ENCODE results near the gene NCDN.

Gene NCDN

DNA sequence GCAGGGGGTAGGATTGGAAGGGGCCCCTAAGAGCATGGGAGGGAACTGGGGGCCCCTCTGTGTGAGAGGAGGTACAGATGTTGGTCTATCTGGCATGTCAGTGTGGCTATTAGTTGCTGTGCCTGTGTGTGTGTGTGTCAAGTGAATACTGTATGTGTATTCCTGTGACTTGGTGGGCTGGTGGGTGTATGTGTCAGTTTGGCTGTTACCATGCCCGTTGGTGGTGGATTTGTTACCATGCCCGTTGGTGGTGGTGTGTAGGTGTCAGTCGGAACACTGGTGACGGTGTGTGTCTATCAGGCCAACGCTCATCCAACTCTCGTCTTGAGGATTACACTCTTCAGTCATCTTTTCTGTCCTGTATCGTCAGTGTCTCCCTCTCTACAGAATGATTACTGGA, 38.1 kb downstream of the NCDN start:
- Histone ChIP-seq H2AK5ac (ENCODE audit: low read length, severe bottlenecking) (no peak overlapping the region), H3K79me1 (replicated peaks; ENCODE audit: low read length, poor library complexity, severe bottlenecking) (peaks cover 7% of the 10 kb centered on the region), H3K4me2 (ENCODE audit: low read length, poor library complexity, severe bottlenecking) (no peak overlapping the region), H3K36me3 (ENCODE audit: control insufficient read depth in 1 of 2, insufficient read depth in 2 of 2, low read depth in 1 of 2, low read length in 2 of 2) (peaks cover 31 to 38% of the 10 kb centered on the region in 2 experiments), H3K4ac (ENCODE audit: low read depth in 1 of 2, low read length in 2 of 2) (no peak overlapping the region), H3K9me3 (ENCODE audit: control insufficient read depth, low read length) (no peaks in the 10 kb centered on the region), H3K4me1 (ENCODE audit: control insufficient read depth, insufficient read depth, low read depth, low read length) (no peaks in the 10 kb centered on the region), H2BK15ac (ENCODE audit: low read depth, poor library complexity, severe bottlenecking) (no peak overlapping the region), H3K9ac (ENCODE audit: low read length) (no peak overlapping the region), H3K27me3 (ENCODE audit: control insufficient read depth in 1 of 2, insufficient read depth in 1 of 2, low read length in 2 of 2) (no peaks in the 10 kb centered on the region), H2BK5ac (ENCODE audit: low read depth, low read length, poor library complexity, severe bottlenecking) (no peak overlapping the region), H2AFZ (ENCODE audit: low read depth, low read length) (no peak overlapping the region), H3K23ac (ENCODE audit: low read length in 2 of 2) (no peak overlapping the region), H2BK120ac (ENCODE audit: low read depth, low read length) (no peak overlapping the region), H3K4me3 (ENCODE audit: insufficient read depth in 1 of 2, low read depth in 1 of 2, low read length in 2 of 2) (no peak overlapping the region), H4K8ac (ENCODE audit: low read length) (no peak overlapping the region), H3K14ac (ENCODE audit: low read length in 2 of 2) (no peak overlapping the region), H4K91ac (ENCODE audit: low read length) (no peak overlapping the region), H3K18ac (ENCODE audit: low read depth in 1 of 2, low read length in 2 of 2) (no peak overlapping the region), H3K27ac (ENCODE audit: low read length, poor library complexity, severe bottlenecking) (no peak overlapping the region), H2BK12ac (ENCODE audit: low read length in 2 of 2) (no peak overlapping the region)
- 98% methylated on average over 7 of the region's 7 CpGs for WGBS
- DNase-seq = no peak

DNA sequence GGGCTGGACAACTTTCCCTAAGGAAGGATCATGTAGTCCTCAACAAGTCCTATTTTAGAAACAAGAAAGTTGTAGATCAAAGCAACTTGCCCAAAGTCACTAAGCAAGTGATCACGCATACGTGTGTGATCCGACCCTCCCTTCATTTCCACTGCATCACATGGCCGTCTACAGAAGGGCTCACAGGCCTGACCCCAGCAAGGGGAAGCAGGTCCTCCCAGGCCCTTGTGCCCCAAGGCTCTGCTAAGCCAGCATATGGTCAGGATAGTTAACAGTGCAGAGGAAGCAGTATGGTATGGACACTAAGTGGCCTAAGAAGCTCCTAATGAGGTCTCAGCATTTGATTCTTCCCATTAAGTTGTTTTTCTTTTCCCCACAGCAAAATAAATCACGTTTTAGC, 40.3 kb downstream of the NCDN start:
- no peak overlapping the region for H2AFZ ChIP-seq (ENCODE audit: low read depth, low read length)
- H3K9me3 ChIP-seq (ENCODE audit: control insufficient read depth, low read length) = no peaks in the 10 kb centered on the region
- H4K91ac ChIP-seq (ENCODE audit: low read length) = no peak overlapping the region
- no peak overlapping the region for H3K4me3 ChIP-seq (ENCODE audit: insufficient read depth in 1 of 2, low read depth in 1 of 2, low read length in 2 of 2)
- H4K8ac ChIP-seq (ENCODE audit: low read length) = no peak overlapping the region
- no peak overlapping the region for H3K4ac ChIP-seq (ENCODE audit: low read depth in 1 of 2, low read length in 2 of 2)
- no peak overlapping the region for H2BK5ac ChIP-seq (ENCODE audit: low read depth, low read length, poor library complexity, severe bottlenecking)
- H2BK15ac ChIP-seq (ENCODE audit: low read depth, poor library complexity, severe bottlenecking) = no peak overlapping the region
- H2BK120ac ChIP-seq (ENCODE audit: low read depth, low read length) = no peak overlapping the region
- H3K27ac ChIP-seq (ENCODE audit: low read length, poor library complexity, severe bottlenecking) = no peak overlapping the region
- no peak overlapping the region for H2BK12ac ChIP-seq (ENCODE audit: low read length in 2 of 2)
- H3K23ac ChIP-seq (ENCODE audit: low read length in 2 of 2) = no peak overlapping the region
- no peak for DNase-seq
- 97% methylated on average over 5 of the region's 5 CpGs for WGBS
- no peaks in the 10 kb centered on the region for H3K27me3 ChIP-seq (ENCODE audit: control insufficient read depth in 1 of 2, insufficient read depth in 1 of 2, low read length in 2 of 2)
- no peaks in the 10 kb centered on the region for H3K4me1 ChIP-seq (ENCODE audit: control insufficient read depth, insufficient read depth, low read depth, low read length)
- no peak overlapping the region for H3K4me2 ChIP-seq (ENCODE audit: low read length, poor library complexity, severe bottlenecking)
- H2AK5ac ChIP-seq (ENCODE audit: low read length, severe bottlenecking) = no peak overlapping the region
- peaks cover 11% of the 10 kb centered on the region for H3K79me1 ChIP-seq (replicated peaks; ENCODE audit: low read length, poor library complexity, severe bottlenecking)
- no peak overlapping the region for H3K14ac ChIP-seq (ENCODE audit: low read length in 2 of 2)
- peaks cover 35 to 52% of the 10 kb centered on the region in 2 experiments for H3K36me3 ChIP-seq (ENCODE audit: control insufficient read depth in 1 of 2, insufficient read depth in 2 of 2, low read depth in 1 of 2, low read length in 2 of 2)
- no peak overlapping the region for H3K9ac ChIP-seq (ENCODE audit: low read length)
- no peak overlapping the region for H3K18ac ChIP-seq (ENCODE audit: low read depth in 1 of 2, low read length in 2 of 2)

DNA sequence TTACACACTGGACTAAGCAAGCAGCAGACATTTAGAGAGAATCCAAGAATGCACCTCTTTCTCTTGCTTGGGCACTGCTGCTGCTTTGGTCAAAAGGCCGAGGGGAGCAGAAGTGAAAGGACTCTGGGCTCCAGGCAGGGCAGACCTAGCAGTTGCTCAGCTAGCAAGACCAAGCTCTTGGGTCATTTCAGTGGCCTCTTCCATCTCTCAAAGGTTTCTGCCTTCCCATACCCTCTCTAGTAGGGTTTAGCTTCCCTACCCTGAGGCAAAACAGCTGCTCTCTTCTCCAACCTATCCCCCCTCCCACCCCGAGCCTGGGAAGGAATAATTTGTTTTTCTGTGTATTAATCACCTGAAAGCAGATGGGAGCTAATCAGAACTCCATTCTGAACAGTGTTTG, 41.3 kb downstream of the NCDN start:
- no peaks in the 10 kb centered on the region for H3K4me1 ChIP-seq (ENCODE audit: control insufficient read depth, insufficient read depth, low read depth, low read length)
- H3K9me3 ChIP-seq (ENCODE audit: control insufficient read depth, low read length) = no peaks in the 10 kb centered on the region
- H3K36me3 ChIP-seq (ENCODE audit: control insufficient read depth in 1 of 2, insufficient read depth in 2 of 2, low read depth in 1 of 2, low read length in 2 of 2) = peaks cover 40 to 62% of the 10 kb centered on the region in 2 experiments
- H4K8ac ChIP-seq (ENCODE audit: low read length) = no peak overlapping the region
- no peak overlapping the region for H3K18ac ChIP-seq (ENCODE audit: low read depth in 1 of 2, low read length in 2 of 2)
- no peak overlapping the region for H3K4me3 ChIP-seq (ENCODE audit: insufficient read depth in 1 of 2, low read depth in 1 of 2, low read length in 2 of 2)
- no peak overlapping the region for H2BK12ac ChIP-seq (ENCODE audit: low read length in 2 of 2)
- no peak overlapping the region for H4K91ac ChIP-seq (ENCODE audit: low read length)
- H3K27ac ChIP-seq (ENCODE audit: low read length, poor library complexity, severe bottlenecking) = no peak overlapping the region
- WGBS = 100% methylated on average over 1 of the region's 2 CpGs
- no peak for DNase-seq
- no peak overlapping the region for H3K14ac ChIP-seq (ENCODE audit: low read length in 2 of 2)
- H2BK15ac ChIP-seq (ENCODE audit: low read depth, poor library complexity, severe bottlenecking) = no peak overlapping the region
- H3K79me1 ChIP-seq (replicated peaks; ENCODE audit: low read length, poor library complexity, severe bottlenecking) = peaks cover 17% of the 10 kb centered on the region
- no peak overlapping the region for H2BK120ac ChIP-seq (ENCODE audit: low read depth, low read length)
- no peak overlapping the region for H2AK5ac ChIP-seq (ENCODE audit: low read length, severe bottlenecking)
- no peak overlapping the region for H3K4me2 ChIP-seq (ENCODE audit: low read length, poor library complexity, severe bottlenecking)
- no peak overlapping the region for H3K23ac ChIP-seq (ENCODE audit: low read length in 2 of 2)
- no peak overlapping the region for H2BK5ac ChIP-seq (ENCODE audit: low read depth, low read length, poor library complexity, severe bottlenecking)
- H3K4ac ChIP-seq (ENCODE audit: low read depth in 1 of 2, low read length in 2 of 2) = no peak overlapping the region
- no peaks in the 10 kb centered on the region for H3K27me3 ChIP-seq (ENCODE audit: control insufficient read depth in 1 of 2, insufficient read depth in 1 of 2, low read length in 2 of 2)
- H2AFZ ChIP-seq (ENCODE audit: low read depth, low read length) = no peak overlapping the region
- no peak overlapping the region for H3K9ac ChIP-seq (ENCODE audit: low read length)

DNA sequence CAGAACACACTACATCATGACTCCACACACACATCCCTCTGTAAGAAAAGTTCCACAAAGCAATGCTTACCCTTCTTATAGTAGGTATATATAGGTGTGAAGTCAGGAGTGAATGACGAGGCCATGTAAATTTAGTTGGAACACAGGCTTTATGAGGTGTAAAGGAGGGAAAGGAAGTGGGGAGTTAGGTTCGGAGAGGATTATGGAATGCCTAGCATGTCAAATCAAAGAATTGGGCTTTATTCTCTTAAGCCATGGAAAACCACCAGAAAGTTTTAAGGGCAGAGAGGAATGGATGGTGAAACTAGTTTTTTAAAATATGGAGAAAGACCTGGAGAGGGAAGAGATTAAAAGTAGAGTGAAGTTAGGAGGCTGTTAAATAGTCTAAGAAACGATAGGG, 41.8 kb downstream of the NCDN start:
- no peaks in the 10 kb centered on the region for H3K9me3 ChIP-seq (ENCODE audit: control insufficient read depth, low read length)
- no peak overlapping the region for H3K27ac ChIP-seq (ENCODE audit: low read length, poor library complexity, severe bottlenecking)
- H2AK5ac ChIP-seq (ENCODE audit: low read length, severe bottlenecking) = no peak overlapping the region
- H3K14ac ChIP-seq (ENCODE audit: low read length in 2 of 2) = no peak overlapping the region
- no peak overlapping the region for H3K4me2 ChIP-seq (ENCODE audit: low read length, poor library complexity, severe bottlenecking)
- no peaks in the 10 kb centered on the region for H3K27me3 ChIP-seq (ENCODE audit: control insufficient read depth in 1 of 2, insufficient read depth in 1 of 2, low read length in 2 of 2)
- no peak overlapping the region for H2BK120ac ChIP-seq (ENCODE audit: low read depth, low read length)
- no peak overlapping the region for H3K4ac ChIP-seq (ENCODE audit: low read depth in 1 of 2, low read length in 2 of 2)
- no peak overlapping the region for H3K18ac ChIP-seq (ENCODE audit: low read depth in 1 of 2, low read length in 2 of 2)
- 92% methylated on average over 3 of the region's 3 CpGs for WGBS
- H2AFZ ChIP-seq (ENCODE audit: low read depth, low read length) = no peak overlapping the region
- no peaks in the 10 kb centered on the region for H3K4me1 ChIP-seq (ENCODE audit: control insufficient read depth, insufficient read depth, low read depth, low read length)
- H3K9ac ChIP-seq (ENCODE audit: low read length) = no peak overlapping the region
- H3K4me3 ChIP-seq (ENCODE audit: insufficient read depth in 1 of 2, low read depth in 1 of 2, low read length in 2 of 2) = no peak overlapping the region
- no peak overlapping the region for H3K23ac ChIP-seq (ENCODE audit: low read length in 2 of 2)
- DNase-seq = no peak
- H4K8ac ChIP-seq (ENCODE audit: low read length) = no peak overlapping the region
- no peak overlapping the region for H4K91ac ChIP-seq (ENCODE audit: low read length)
- peaks cover 40 to 67% of the 10 kb centered on the region in 2 experiments for H3K36me3 ChIP-seq (ENCODE audit: control insufficient read depth in 1 of 2, insufficient read depth in 2 of 2, low read depth in 1 of 2, low read length in 2 of 2)
- H3K79me1 ChIP-seq (replicated peaks; ENCODE audit: low read length, poor library complexity, severe bottlenecking) = peaks cover 18% of the 10 kb centered on the region
- H2BK5ac ChIP-seq (ENCODE audit: low read depth, low read length, poor library complexity, severe bottlenecking) = no peak overlapping the region
- no peak overlapping the region for H2BK12ac ChIP-seq (ENCODE audit: low read length in 2 of 2)
- no peak overlapping the region for H2BK15ac ChIP-seq (ENCODE audit: low read depth, poor library complexity, severe bottlenecking)

Data from mesenchymal stem cell (in vitro differentiated cells and primary cell).